Measurements from ENCODE around the gene MTCL3.
A peak's percentile ranks its signal among the peaks of the same experiment; 100 is the strongest.

Gene MTCL3

GRCh38 chr6:127515234-127515793 is 3.8 kb downstream of the MTCL3 start:
- TF ChIP-seq EZH2 (optimal IDR thresholded peaks at IDR 0.05; ENCODE audit: low read depth, low read length) (no peak), CTCF (IDR thresholded peaks at IDR 0.05; ENCODE audit: low read length) (peak; percentile 25; the same call in 1 of the 2 replicates)
- Histone ChIP-seq H3K9me3 (replicated peaks; ENCODE audit: insufficient read depth, low read length) (no peaks in the 10 kb centered on the region), H3K4me1 (ENCODE audit: low read length) (no peaks in the 10 kb centered on the region), H3K27ac (ENCODE audit: low read length) (no peak overlapping the region), H3K79me2 (ENCODE audit: low read length) (no peaks in the 10 kb centered on the region), H3K9me2 (replicated peaks; ENCODE audit: insufficient read depth, low read length) (no peaks in the 10 kb centered on the region), H3K4me3 (ENCODE audit: low read length) (peak overlapping the region; percentile 77), H2AFZ (ENCODE audit: low read length) (peak overlapping the region; percentile 86), H3K27me3 (replicated peaks; ENCODE audit: insufficient read depth, low read length) (no peaks in the 10 kb centered on the region), H3K36me3 (replicated peaks; ENCODE audit: insufficient read depth, low read length) (no peaks in the 10 kb centered on the region), H3F3A (ENCODE audit: insufficient read depth, low read length) (no peaks in the 10 kb centered on the region), H4K20me1 (ENCODE audit: insufficient read depth, low read length) (no peaks in the 10 kb centered on the region), H3K9ac (ENCODE audit: low read length) (peak overlapping the region; percentile 5; the same call in 1 of the 2 replicates), H3K4me2 (ENCODE audit: low read depth, low read length) (peak overlapping the region; percentile 92)
- DNase-seq: no peak

- no peak overlapping the region; the same call in 1 of the 2 replicates for H3K4me2 ChIP-seq (ENCODE audit: low read depth, low read length)
- no peak overlapping the region for H3K9ac ChIP-seq (ENCODE audit: low read length)
- DNase-seq: no peak
- no peaks in the 10 kb centered on the region for H3K4me1 ChIP-seq (ENCODE audit: low read length)
- no peak overlapping the region for H3K27ac ChIP-seq (ENCODE audit: low read length)
- H3K9me2 ChIP-seq (replicated peaks; ENCODE audit: insufficient read depth, low read length): no peaks in the 10 kb centered on the region
- H4K20me1 ChIP-seq (ENCODE audit: insufficient read depth, low read length): no peaks in the 10 kb centered on the region
- no peak overlapping the region for H2AFZ ChIP-seq (ENCODE audit: low read length)
- H3K4me3 ChIP-seq (ENCODE audit: low read length): no peak overlapping the region
- TF ChIP-seq CTCF (IDR thresholded peaks at IDR 0.05; ENCODE audit: low read length): no peak
- TF ChIP-seq EZH2 (optimal IDR thresholded peaks at IDR 0.05; ENCODE audit: low read depth, low read length): no peak
- TF ChIP-seq EZH2phosphoT487 (IDR thresholded peaks at IDR 0.05; ENCODE audit: low read length): no peak
- no peaks in the 10 kb centered on the region for H3K9me3 ChIP-seq (replicated peaks; ENCODE audit: insufficient read depth, low read length)
- no peaks in the 10 kb centered on the region for H3K36me3 ChIP-seq (replicated peaks; ENCODE audit: insufficient read depth, low read length)
- H3K79me2 ChIP-seq (ENCODE audit: low read length): no peaks in the 10 kb centered on the region
- H3K27me3 ChIP-seq (replicated peaks; ENCODE audit: insufficient read depth, low read length): no peaks in the 10 kb centered on the region
- no peaks in the 10 kb centered on the region for H3F3A ChIP-seq (ENCODE audit: insufficient read depth, low read length)
These were observed 4.3 kb downstream of the MTCL3 start for GRCh38 chr6:127514773-127515227.

GRCh38 chr6:127514179-127514772 is 4.9 kb downstream of the MTCL3 start:
- no peaks in the 10 kb centered on the region for H3K36me3 ChIP-seq (replicated peaks; ENCODE audit: insufficient read depth, low read length)
- H3F3A ChIP-seq (ENCODE audit: insufficient read depth, low read length): no peaks in the 10 kb centered on the region
- no peak overlapping the region for H3K4me2 ChIP-seq (ENCODE audit: low read depth, low read length)
- no peaks in the 10 kb centered on the region for H3K9me2 ChIP-seq (replicated peaks; ENCODE audit: insufficient read depth, low read length)
- no peaks in the 10 kb centered on the region for H4K20me1 ChIP-seq (ENCODE audit: insufficient read depth, low read length)
- no peak overlapping the region for H3K9ac ChIP-seq (ENCODE audit: low read length)
- H3K4me1 ChIP-seq (ENCODE audit: low read length): no peaks in the 10 kb centered on the region
- H3K4me3 ChIP-seq (ENCODE audit: low read length): no peak overlapping the region
- DNase-seq: no peak
- H3K27me3 ChIP-seq (replicated peaks; ENCODE audit: insufficient read depth, low read length): no peaks in the 10 kb centered on the region
- H3K27ac ChIP-seq (ENCODE audit: low read length): no peak overlapping the region
- no peaks in the 10 kb centered on the region for H3K79me2 ChIP-seq (ENCODE audit: low read length)
- H2AFZ ChIP-seq (ENCODE audit: low read length): no peak overlapping the region
- TF ChIP-seq EZH2phosphoT487 (IDR thresholded peaks at IDR 0.05; ENCODE audit: low read length) (no peak), CTCF (IDR thresholded peaks at IDR 0.05; ENCODE audit: low read length) (no peak), EZH2 (optimal IDR thresholded peaks at IDR 0.05; ENCODE audit: low read depth, low read length) (no peak)
- no peaks in the 10 kb centered on the region for H3K9me3 ChIP-seq (replicated peaks; ENCODE audit: insufficient read depth, low read length)
